Heart right ventricle (tissue), 16 donors: ENCODE results near the gene TRIM4. TPM values are rescaled to one million over a fixed set of nuclear protein-coding genes. Genes with fewer than 3 reads are reported as not detected.
"Not testable (repeated sequence)": the region's sequence is repeated elsewhere in the genome, so short reads cannot be mapped to it uniquely, and the experiment has no call there.

Experiments used
- ATAC-seq, 8 donors: fragments of 200-7000 bp; cut with Tn5 transposase; one replicate each; pipeline ENCODE4 v1.9.1; 2020; ENCODE audit warnings: mild to moderate bottlenecking in 8 of 8, moderate library complexity in 8 of 8, moderate number of reproducible peaks in 1 of 8
- DNase-seq, 2 donors: peaks; one replicate each; pipeline ENCODE4 v3.0.0-alpha.2; 2020
- H3K27ac ChIP-seq, 10 donors: fragments of 200-600 bp; sonication (generic) in 2 of 10; one replicate each; pipeline versions ENCODE4 v1.5.0 to v1.8.0; 2020 to 2022; ENCODE audit warnings: mild to moderate bottlenecking in 3 of 10
- H3K27me3 ChIP-seq, 7 donors: fragments of 200-600 bp; one replicate each; pipeline ENCODE4 v1.8.0; 2021 to 2022; ENCODE audit warnings: mild to moderate bottlenecking in 2 of 7
- H3K36me3 ChIP-seq, 9 donors: fragments of 200-600 bp; sonication (generic) in 1 of 9; one replicate each; pipeline versions ENCODE4 v1.5.0 to v1.8.0; 2020 to 2022; ENCODE audit warnings: mild to moderate bottlenecking in 2 of 9
- H3K4me1 ChIP-seq, 9 donors: fragments of 200-600 bp; sonication (generic) in 1 of 9; one replicate each; pipeline versions ENCODE4 v1.5.0 to v1.8.0; 2020 to 2022; ENCODE audit warnings: mild to moderate bottlenecking in 4 of 9
- H3K4me3 ChIP-seq, 10 donors: fragments of 200-600 bp; sonication (generic) in 2 of 10; one replicate each; pipeline versions ENCODE4 v1.5.0 to v1.8.0; 2020 to 2022; ENCODE audit warnings: mild to moderate bottlenecking in 7 of 10, moderate library complexity in 2 of 10
- H3K9me3 ChIP-seq, 11 donors: fragments of 200-600 bp in 10 of 11; sonication (generic) in 2 of 11; one replicate each; pipeline versions ENCODE4 v1.5.0 to v1.8.0; 2013 to 2022; ENCODE audit warnings: mild to moderate bottlenecking in 2 of 11, control low read depth in 1 of 11, moderate library complexity in 1 of 11
- WGBS, 2 donors: extraction: QIAGEN DNeasy Blood & Tissue Kit; methylation state at CpG; one replicate each; pipeline ENCODE4 v1.1.7; 2013; ENCODE audit warnings: inconsistent platforms in 1 of 2; 5-methylcytosine and 5-hydroxymethylcytosine counted together
- intact Hi-C, 10 donors: fragments of 100-400 bp; cut with DNase I; formaldehyde crosslinking; loops; one replicate each; pipeline versions ENCODE4 v1.11.1 to v1.14.2; 2022
- polyA plus RNA-seq, 2 donors: library from polyadenylated mRNA; stranded (reverse); fragments of 200-250 nt; gene quantifications; one replicate each; pipeline ENCODE4 v1.2.3, GENCODE V29; 2013
- total RNA-seq, 10 donors: library from RNA; stranded (reverse); fragmentation: NEBNext Ultra II Directional in 3 of 10; extraction: Animal tissue kit (Norgen Biotek cat#: 25700) in 3 of 10; gene quantifications; one replicate each; pipeline versions ENCODE4 v1.2.1 to v1.2.4, GENCODE V29; 2021 to 2023
- TF ChIP-seq, protein P1 (sequence below), 9 donors: fragments of 200-600 bp; sonication (generic) in 2 of 9; IDR thresholded peaks; one replicate each; pipeline versions ENCODE4 v1.5.0 to v1.8.0; 2021 to 2022; ENCODE audit warnings: antibody characterized with exemption in 9 of 9, mild to moderate bottlenecking in 5 of 9, moderate library complexity in 1 of 9
- donor health status: Arrhythmogenic right ventricular cardiomyopathy.
- donor health status: ischemic (EF 13 %, LVEDD 7.1; RV severe dilation, severe dysfunction).
- donor health status: healthy with polysubstance abuse.
- donor health status: DM: no; HTN: yes; CAD: no.
- donor health status: DM: no; HTN: no; CAD: no.
- donor health status: ischemic (EF 25% LVEDD 6.9; RV normal size, moderate dysfunction).
- donor health status: ischemic (EF 25% LVEDD 5.7; RV mildly dilated, moderate dysfunction).
- donor health status: healthy.
- donor health status: DM: yes; HTN: yes; CAD: no.
- donor health status: Ischemic cardiomyopathy.
- donor health status: ischemic (EF 35%, LVEDD 5.7; RV mildly dilated, moderate dysfunction).
- donor health status: nonischemic (EF 11% LVEDD 7.7; RV severe dilation, severe dysfunction).
- donor health status: DM: yes; HTN: yes; CAD: no.
- donor health status: PGD.
- donor health status: ischemic (EF 29% LVEDD 5.4; RV normal size, mild dysfunction).
- donor health status: nonischemic (EF 23%, LVEDD 6.1; RV moderate dilation, normal function).

The TRIM4 gene
- total and polyA plus RNA-seq, 12 donors, result 5.0 to 9.6 (median 6.8) TPM

DNA sequence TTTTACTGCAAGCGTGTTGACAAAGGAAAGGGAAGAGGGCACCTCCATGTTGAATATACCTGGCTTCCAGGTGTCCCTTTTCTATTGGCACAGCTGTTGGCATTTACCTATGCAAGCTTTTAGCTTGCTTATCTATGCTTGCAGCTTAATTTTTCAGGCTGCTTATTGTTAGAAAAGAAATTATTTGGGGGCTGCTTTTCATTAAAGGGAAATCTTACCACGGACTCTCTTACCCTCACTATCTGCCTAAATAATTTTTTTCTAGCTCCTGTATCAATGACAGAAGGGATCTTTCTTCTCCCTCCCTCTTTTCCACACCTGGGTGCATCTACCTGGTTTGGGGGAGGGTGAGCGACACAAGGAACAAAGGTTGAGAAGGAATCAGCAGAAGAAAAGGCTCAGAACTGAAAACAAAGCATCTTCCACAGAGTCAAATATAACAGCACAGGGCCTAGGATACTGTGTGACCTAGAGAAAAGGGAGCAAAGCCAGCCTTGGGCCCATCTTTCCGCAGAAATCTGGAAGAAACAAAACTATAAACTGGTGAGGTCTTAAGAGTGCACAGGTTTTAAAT, 25.3 kb upstream of the TRIM4 start:
- H3K36me3 ChIP-seq, result no peaks in the 10 kb centered on the region
- ATAC-seq (no peak), DNase-seq (no peak)
- no peaks in the 10 kb centered on the region for H3K9me3 ChIP-seq
- WGBS, 2 donors, result 47 to 55% methylated on average over 4 of the region's 4 CpGs
- H3K4me1 ChIP-seq, result no peaks in the 10 kb centered on the region
- peaks cover 0 to 37% (median 11%) of the 10 kb centered on the region in 7 donors for H3K27me3 ChIP-seq
- TF ChIP-seq, protein P1, sequence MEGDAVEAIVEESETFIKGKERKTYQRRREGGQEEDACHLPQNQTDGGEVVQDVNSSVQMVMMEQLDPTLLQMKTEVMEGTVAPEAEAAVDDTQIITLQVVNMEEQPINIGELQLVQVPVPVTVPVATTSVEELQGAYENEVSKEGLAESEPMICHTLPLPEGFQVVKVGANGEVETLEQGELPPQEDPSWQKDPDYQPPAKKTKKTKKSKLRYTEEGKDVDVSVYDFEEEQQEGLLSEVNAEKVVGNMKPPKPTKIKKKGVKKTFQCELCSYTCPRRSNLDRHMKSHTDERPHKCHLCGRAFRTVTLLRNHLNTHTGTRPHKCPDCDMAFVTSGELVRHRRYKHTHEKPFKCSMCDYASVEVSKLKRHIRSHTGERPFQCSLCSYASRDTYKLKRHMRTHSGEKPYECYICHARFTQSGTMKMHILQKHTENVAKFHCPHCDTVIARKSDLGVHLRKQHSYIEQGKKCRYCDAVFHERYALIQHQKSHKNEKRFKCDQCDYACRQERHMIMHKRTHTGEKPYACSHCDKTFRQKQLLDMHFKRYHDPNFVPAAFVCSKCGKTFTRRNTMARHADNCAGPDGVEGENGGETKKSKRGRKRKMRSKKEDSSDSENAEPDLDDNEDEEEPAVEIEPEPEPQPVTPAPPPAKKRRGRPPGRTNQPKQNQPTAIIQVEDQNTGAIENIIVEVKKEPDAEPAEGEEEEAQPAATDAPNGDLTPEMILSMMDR (IDR thresholded peaks at IDR 0.05), result no peak
- intact Hi-C loops, result loop anchor here in 1 of 10 donors (5.0 kb wide), 1 partner anchor 32 kb away; no protein-coding TSS in a partner anchor
- no peak overlapping the region for H3K4me3 ChIP-seq
- H3K27ac ChIP-seq, result no peak overlapping the region

GRCh38 chr7:99943641-99944496, 24.5 kb upstream of the TRIM4 start:
- Histone ChIP-seq H3K4me1 (no peaks in the 10 kb centered on the region), H3K9me3 (peaks cover 0 to 5% (median 0%) of the 10 kb centered on the region in 11 donors), H3K36me3 (no peaks in the 10 kb centered on the region), H3K27ac (no peak overlapping the region), H3K4me3 (no peak overlapping the region), H3K27me3 (peaks cover 0 to 37% (median 11%) of the 10 kb centered on the region in 7 donors)
- intact Hi-C loops, result no loop called here
- ATAC-seq, result no peak
- DNase-seq, result no peak
- TF ChIP-seq, protein P1 (IDR thresholded peaks at IDR 0.05), result no peak
- WGBS, 2 donors, result 36 to 50% methylated on average over 14 of the region's 14 CpGs

DNA sequence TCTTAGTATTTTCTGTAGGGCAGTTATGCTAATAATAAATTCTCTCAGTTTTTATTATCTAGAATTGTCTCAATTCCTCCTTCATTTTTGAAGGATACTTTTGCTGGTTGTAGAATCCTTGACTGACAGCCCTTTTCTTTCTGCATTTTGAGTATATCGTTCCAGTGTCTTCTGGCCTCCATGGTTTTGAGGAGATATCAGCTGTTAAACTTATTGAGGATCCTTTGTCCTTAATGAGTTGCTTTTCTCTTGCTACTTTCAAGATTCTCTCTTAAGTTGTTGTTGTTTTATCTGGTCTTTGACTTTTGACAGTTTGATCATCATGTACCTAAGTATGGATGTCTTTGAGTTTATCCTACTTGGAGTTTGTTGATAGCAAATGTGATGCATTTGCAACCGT, 19.0 kb upstream of the TRIM4 start:
- Histone ChIP-seq H3K4me3 (no peak overlapping the region), H3K27ac (no peak overlapping the region), H3K27me3 (peaks cover 0 to 19% (median 7%) of the 10 kb centered on the region in 7 donors), H3K9me3 (peaks cover 0 to 14% (median 2%) of the 10 kb centered on the region in 11 donors), H3K36me3 (no peaks in the 10 kb centered on the region), H3K4me1 (no peaks in the 10 kb centered on the region)
- 75 to 90% methylated on average over 2 of the region's 2 CpGs for WGBS, 2 donors
- TF ChIP-seq, protein P1 (IDR thresholded peaks at IDR 0.05), result no peak
- intact Hi-C loops, result no loop called here
- ATAC-seq (no peak), DNase-seq (no peak)

GRCh38 chr7:99935009-99935408, 15.7 kb upstream of the TRIM4 start:
- H3K36me3 ChIP-seq, H3K4me3 ChIP-seq, DNase-seq, intact Hi-C loops, H3K4me1 ChIP-seq, H3K27me3 ChIP-seq, H3K27ac ChIP-seq, ATAC-seq: not testable (repeated sequence)
- 39 to 42% methylated on average over 4 of the region's 4 CpGs for WGBS, 2 donors
- peaks cover 0 to 14% (median 2%) of the 10 kb centered on the region in 11 donors for H3K9me3 ChIP-seq
